Erythroblast (primary cell): Measurements from ENCODE around the gene TMEM244.

Experiments
- GATA1 ChIP-seq: IDR thresholded peaks from 2 replicates; pipeline ENCODE4 v1.6.1; 2011; ENCODE audit warnings: low read depth, mild to moderate bottlenecking, control low read depth, low read length, moderate library complexity
- POLR2A ChIP-seq: IDR thresholded peaks from 2 replicates; pipeline ENCODE4 v1.6.1; 2011; ENCODE audit warnings: mild to moderate bottlenecking, low read length

GRCh38 chr6:129908858-129909257 is 47.7 kb upstream of the TMEM244 start:
- TF ChIP-seq POLR2A = no peak
- no peak for TF ChIP-seq GATA1
